Mammary epithelial cell (primary cell): ENCODE data around the gene YAP1.

Experiments
- CTCF ChIP-seq, 2 donors: IDR thresholded peaks in 1 of 2; conservative IDR thresholded peaks in 1 of 2; 2 replicates each; pipeline ENCODE4 v1.5.1; 2011 to 2012; ENCODE audit warnings: inconsistent platforms in 2 of 2, low read length in 2 of 2, mild to moderate bottlenecking in 2 of 2, control low read depth in 1 of 2, low read depth in 1 of 2; ENCODE audit not compliant: insufficient read depth in 1 of 2; ENCODE audit errors: extremely low read depth in 1 of 2
- EZH2 ChIP-seq: IDR thresholded peaks from 2 replicates; pipeline ENCODE4 v1.6.1; 2012; ENCODE audit warnings: low read length, inconsistent platforms, borderline replicate concordance

GRCh38 chr11:102272047-102272824, 162.0 kb downstream of the YAP1 start:
- TF ChIP-seq CTCF (conservative IDR thresholded peaks at IDR 0.05 in 1 of 2, IDR thresholded peaks at IDR 0.05 in 1 of 2; ENCODE audit: extremely low read depth in 1 of 2, insufficient read depth in 1 of 2, low read depth in 1 of 2, low read length in 2 of 2) (no peak), EZH2 (no peak)
